Renal cortex interstitium (tissue), 15 donors: ENCODE results near the gene PRR18. TPM values are rescaled to one million over a fixed set of nuclear protein-coding genes. Genes with fewer than 3 reads are reported as not detected.
"Not testable (repeated sequence)": the region's sequence is repeated elsewhere in the genome, so short reads cannot be mapped to it uniquely, and the experiment has no call there.

Source experiments
- DNase-seq, 11 donors: peaks; one replicate each; pipeline ENCODE4 v3.0.0-alpha.2; 2013; ENCODE audit warnings: low read depth in 9 of 11, low spot score in 4 of 11; ENCODE audit errors: extremely low read depth in 1 of 11
- long read RNA-seq, 16 experiments: transcript quantifications; one replicate each; lab custom pipeline, GENCODE V29; 2026
- polyA plus RNA-seq, 3 donors: library from polyadenylated mRNA; unstranded; fragments of 120-200 nt; gene quantifications; one replicate each; pipeline ENCODE4 v1.2.1, GENCODE V29; 2013; ENCODE audit not compliant: insufficient read length in 3 of 3

The PRR18 gene
- under 1 TPM; 0.22 to 0.45 (median 0.27) TPM for polyA plus RNA-seq
- long read RNA-seq, donor 1, partial matches to known transcripts, result 0 of 1 reads
- long read RNA-seq, donor 1, other reads (novel, unspliced or antisense), result 0 of 1 reads
- long read RNA-seq, donor 2, result 0 reads
- long read RNA-seq, donor 3, result 0 reads
- long read RNA-seq, donor 4, result 0 reads
- long read RNA-seq, donor 5, result 0 reads
- long read RNA-seq, donor 6, partial matches to known transcripts, result 0 of 1 reads
- long read RNA-seq, donor 6, other reads (novel, unspliced or antisense), result 0 of 1 reads
- long read RNA-seq, donor 7, result 0 reads
- long read RNA-seq, donor 8, result 0 reads
- long read RNA-seq, donor 9, result 0 reads
- long read RNA-seq, donor 10, partial matches to known transcripts, result 0 of 1 reads
- long read RNA-seq, donor 10, other reads (novel, unspliced or antisense), result 0 of 1 reads
- long read RNA-seq, donor 11, result 0 reads
- long read RNA-seq, donor 12, partial matches to known transcripts, result 0 of 1 reads
- long read RNA-seq, donor 12, other reads (novel, unspliced or antisense), result 0 of 1 reads
- long read RNA-seq, donor 13, result 0 reads
- long read RNA-seq, donor 14, partial matches to known transcripts, result 0 of 1 reads
- long read RNA-seq, donor 14, other reads (novel, unspliced or antisense), result 0 of 1 reads
- long read RNA-seq, donor 15, result 0 reads
- long read RNA-seq, donor 16, partial matches to known transcripts, result 0 of 1 reads
- long read RNA-seq, donor 16, other reads (novel, unspliced or antisense), result 0 of 1 reads

GRCh38 chr6:166308033-166308768 lies at the start of gene PRR18:
TSS of gene PRR18 (minus strand) at chr6:166308392. CDS start at chr6:166308142, 250 bp downstream.
- DNase-seq, result no peak

- no peak for DNase-seq
Observed at GRCh38 chr6:166355552-166355951, 47.4 kb upstream of the PRR18 start.

- DNase-seq, result no peak
Observed at GRCh38 chr6:166354965-166355364, 46.8 kb upstream of the PRR18 start.

GRCh38 chr6:166354143-166354542 lies 46.0 kb upstream of the PRR18 start:
- DNase-seq, result no peak

- DNase-seq, result no peak
Observed at GRCh38 chr6:166353507-166353906, 45.3 kb upstream of the PRR18 start.

GRCh38 chr6:166352923-166353322 lies 44.7 kb upstream of the PRR18 start:
- no peak for DNase-seq

- peak in 2 of 11 donors; percentile 11 to 18 for DNase-seq
Observed at GRCh38 chr6:166351715-166352285, 43.6 kb upstream of the PRR18 start.

- no peak for DNase-seq
Observed at GRCh38 chr6:166348305-166348949, 40.2 kb upstream of the PRR18 start.

- no peak for DNase-seq
Observed at GRCh38 chr6:166346965-166347364, 38.8 kb upstream of the PRR18 start.

GRCh38 chr6:166346449-166346848 lies 38.3 kb upstream of the PRR18 start:
- DNase-seq, result no peak

GRCh38 chr6:166345672-166346071 lies 37.5 kb upstream of the PRR18 start:
- DNase-seq, result not testable (repeated sequence)

- DNase-seq, result not testable (repeated sequence)
Observed at GRCh38 chr6:166344921-166345320, 36.7 kb upstream of the PRR18 start.

GRCh38 chr6:166344240-166344639 lies 36.0 kb upstream of the PRR18 start:
- no peak for DNase-seq

GRCh38 chr6:166343150-166343487 lies 34.9 kb upstream of the PRR18 start:
- no peak for DNase-seq

- peak; percentile 66 to 85 (median 80) for DNase-seq
Observed at GRCh38 chr6:166342349-166343149, 34.4 kb upstream of the PRR18 start, which contains the start of gene SFT2D1. TSS of gene SFT2D1 (minus strand) at chr6:166342545. CDS start at chr6:166342481, 64 bp downstream.

- peak in 2 of 11 donors; percentile 12 to 18 for DNase-seq
Observed at GRCh38 chr6:166341977-166342348, 33.8 kb upstream of the PRR18 start.

- no peak for DNase-seq
Observed at GRCh38 chr6:166341464-166341863, 33.3 kb upstream of the PRR18 start.

GRCh38 chr6:166338854-166339253 lies 30.7 kb upstream of the PRR18 start:
- DNase-seq, result no peak
